ENCODE data around the gene CEBPZ. TPM values are rescaled to one million over a fixed set of nuclear protein-coding genes. Genes with fewer than 3 reads are reported as not detected.

The CEBPZ gene
- total RNA-seq, 2 donors from 2014 or later = 39.8 to 72.2 TPM

GRCh38 chr2:37188570-37188969, 42.8 kb downstream of the CEBPZ start, which contains the start of gene SULT6B1:
Gene SULT6B1, minus strand, starts transcription at chr2:37188670. Its CDS starts 30 bp downstream, at chr2:37188640.
- ATAC-seq (no peak), DNase-seq (no peak)
- no peaks in the 10 kb centered on the region for H3K9me3 ChIP-seq (ENCODE audit: control insufficient read depth, low read length, poor library complexity, severe bottlenecking)
- peaks cover 2% of the 10 kb centered on the region for H3K4me1 Mint-ChIP-seq
- peaks cover 2% of the 10 kb centered on the region for H3K36me3 Mint-ChIP-seq (ENCODE audit: low read depth)
- no peak within 1 kb of the TSS for H3K4me3 Mint-ChIP-seq
- H3K27ac Mint-ChIP-seq = no peak within 1 kb of the TSS
- H3K27me3 Mint-ChIP-seq = peaks cover 23% of the 10 kb centered on the region

GRCh38 chr2:37181726-37182684, 49.4 kb downstream of the CEBPZ start:
- H3K9me3 ChIP-seq (ENCODE audit: control insufficient read depth, low read length, poor library complexity, severe bottlenecking) = no peaks in the 10 kb centered on the region
- peaks cover 5% of the 10 kb centered on the region for H3K36me3 Mint-ChIP-seq (ENCODE audit: low read depth)
- H3K27me3 Mint-ChIP-seq = peaks cover 50% of the 10 kb centered on the region
- H3K27ac Mint-ChIP-seq = no peak overlapping the region
- H3K4me1 Mint-ChIP-seq = peaks cover 6% of the 10 kb centered on the region
- ATAC-seq (no peak), DNase-seq (no peak)
- no peak overlapping the region for H3K4me3 Mint-ChIP-seq

GRCh38 chr2:37180640-37181039, 50.8 kb downstream of the CEBPZ start:
- Mint-ChIP-seq H3K4me1 (peaks cover 6% of the 10 kb centered on the region), H3K36me3 (ENCODE audit: low read depth) (peaks cover 3% of the 10 kb centered on the region), H3K27ac (no peak overlapping the region), H3K27me3 (peaks cover 40% of the 10 kb centered on the region), H3K4me3 (no peak overlapping the region)
- no peaks in the 10 kb centered on the region for H3K9me3 ChIP-seq (ENCODE audit: control insufficient read depth, low read length, poor library complexity, severe bottlenecking)
- ATAC-seq = no peak
- DNase-seq = no peak

GRCh38 chr2:37180006-37180639, 51.3 kb downstream of the CEBPZ start:
- H3K9me3 ChIP-seq (ENCODE audit: control insufficient read depth, low read length, poor library complexity, severe bottlenecking) = no peaks in the 10 kb centered on the region
- Mint-ChIP-seq H3K4me3 (no peak overlapping the region), H3K4me1 (peaks cover 6% of the 10 kb centered on the region), H3K27ac (no peak overlapping the region), H3K27me3 (peaks cover 40% of the 10 kb centered on the region), H3K36me3 (ENCODE audit: low read depth) (peaks cover 3% of the 10 kb centered on the region)
- DNase-seq (no peak), ATAC-seq (no peak)

- Mint-ChIP-seq H3K4me1 (peaks cover 5% of the 10 kb centered on the region), H3K36me3 (ENCODE audit: low read depth) (peaks cover 6% of the 10 kb centered on the region), H3K27me3 (peaks cover 10% of the 10 kb centered on the region), H3K27ac (no peak overlapping the region), H3K4me3 (no peak overlapping the region)
- H3K9me3 ChIP-seq (ENCODE audit: control insufficient read depth, low read length, poor library complexity, severe bottlenecking) = no peaks in the 10 kb centered on the region
- ATAC-seq (no peak), DNase-seq (no peak)
These were observed 57.7 kb downstream of the CEBPZ start for GRCh38 chr2:37173741-37174140.

GRCh38 chr2:37171624-37171950, 59.8 kb downstream of the CEBPZ start:
- Mint-ChIP-seq H3K27ac (no peak overlapping the region), H3K4me1 (peaks cover 5% of the 10 kb centered on the region), H3K36me3 (ENCODE audit: low read depth) (peaks cover 6% of the 10 kb centered on the region), H3K4me3 (no peak overlapping the region), H3K27me3 (peaks cover 10% of the 10 kb centered on the region)
- DNase-seq (no peak), ATAC-seq (no peak)
- no peaks in the 10 kb centered on the region for H3K9me3 ChIP-seq (ENCODE audit: control insufficient read depth, low read length, poor library complexity, severe bottlenecking)

GRCh38 chr2:37168217-37168981, 63.0 kb downstream of the CEBPZ start:
- Mint-ChIP-seq H3K27me3 (peaks cover 4% of the 10 kb centered on the region), H3K4me3 (no peak overlapping the region), H3K27ac (no peak overlapping the region), H3K36me3 (ENCODE audit: low read depth) (peaks cover 3% of the 10 kb centered on the region), H3K4me1 (peaks cover 2% of the 10 kb centered on the region)
- DNase-seq (no peak), ATAC-seq (peak; percentile 82)
- H3K9me3 ChIP-seq (ENCODE audit: control insufficient read depth, low read length, poor library complexity, severe bottlenecking) = peaks cover 3% of the 10 kb centered on the region

- Mint-ChIP-seq H3K27me3 (no peaks in the 10 kb centered on the region), H3K27ac (no peak overlapping the region)
These were observed 63.7 kb downstream of the CEBPZ start for GRCh38 chr2:37167636-37168180.

GRCh38 chr2:37164757-37165156, 66.6 kb downstream of the CEBPZ start:
- Mint-ChIP-seq H3K27me3 (no peaks in the 10 kb centered on the region), H3K4me3 (no peak overlapping the region), H3K4me1 (peaks cover 3% of the 10 kb centered on the region), H3K36me3 (ENCODE audit: low read depth) (peaks cover 2% of the 10 kb centered on the region), H3K27ac (no peak overlapping the region)
- DNase-seq (no peak), ATAC-seq (no peak)
- peaks cover 3% of the 10 kb centered on the region for H3K9me3 ChIP-seq (ENCODE audit: control insufficient read depth, low read length, poor library complexity, severe bottlenecking)

More at GRCh38 chr2:37167636-37168180, 63.7 kb downstream of the CEBPZ start:
- no peaks in the 10 kb centered on the region for H3K4me1 Mint-ChIP-seq
- DNase-seq (no peak), ATAC-seq (no peak)
- H3K9me3 ChIP-seq (ENCODE audit: control insufficient read depth, low read length, poor library complexity, severe bottlenecking) = peaks cover 3% of the 10 kb centered on the region
- no peaks in the 10 kb centered on the region for H3K36me3 Mint-ChIP-seq (ENCODE audit: low read depth)
- no peak overlapping the region for H3K4me3 Mint-ChIP-seq

- Mint-ChIP-seq H3K4me1 (peaks cover 42% of the 10 kb centered on the region), H3K4me3 (peak within 1 kb of the TSS; percentile 98), H3K36me3 (ENCODE audit: low read depth) (peaks cover 10% of the 10 kb centered on the region), H3K27ac (peak within 1 kb of the TSS; percentile 96), H3K27me3 (no peaks in the 10 kb centered on the region)
- ATAC-seq (peak; percentile 97), DNase-seq (peak; percentile 71 to 79 (median 73))
- no peaks in the 10 kb centered on the region for H3K9me3 ChIP-seq (ENCODE audit: control insufficient read depth, low read length, poor library complexity, severe bottlenecking)
These were observed 74.3 kb downstream of the CEBPZ start, which contains the start of gene EIF2AK2 for GRCh38 chr2:37156857-37157714. Gene EIF2AK2, minus strand, starts transcription at chr2:37156980. Its CDS starts 9,174 bp downstream, at chr2:37147806.

GRCh38 chr2:37156071-37156856, 75.1 kb downstream of the CEBPZ start:
- Mint-ChIP-seq H3K27ac (peak overlapping the region; percentile 96), H3K4me3 (peak overlapping the region; percentile 98), H3K4me1 (peaks cover 40% of the 10 kb centered on the region), H3K36me3 (ENCODE audit: low read depth) (peaks cover 8% of the 10 kb centered on the region), H3K27me3 (no peaks in the 10 kb centered on the region)
- DNase-seq = no peak
- peak; percentile 30 for ATAC-seq
- H3K9me3 ChIP-seq (ENCODE audit: control insufficient read depth, low read length, poor library complexity, severe bottlenecking) = no peaks in the 10 kb centered on the region

All from T-helper 17 cell (primary cell).